Bronchial epithelial cell (primary cell): ENCODE results near the gene HLA-DQB1. TPM values are rescaled to one million over a fixed set of nuclear protein-coding genes. Genes with fewer than 3 reads are reported as not detected.

Experiments used
- DNase-seq: peaks from one replicate; pipeline ENCODE4 v3.0.0-alpha.2; 2010; ENCODE audit warnings: low read depth
- FAIRE-seq: peaks from 2 replicates; lab custom pipeline; 2011; peaks lifted over from hg19 to GRCh38; lab: Jason Lieb, UNC
- H3K27me3 ChIP-seq: 2 replicates; pipeline ENCODE4 v1.5.1; 2011; ENCODE audit warnings: low read length; ENCODE audit not compliant: control insufficient read depth, insufficient read depth
- H3K36me3 ChIP-seq: 2 replicates; pipeline ENCODE4 v1.5.1; 2011; ENCODE audit warnings: low read length; ENCODE audit not compliant: control insufficient read depth, insufficient read depth
- H3K4me3 ChIP-seq: 2 replicates; pipeline ENCODE4 v1.5.1; 2011; ENCODE audit warnings: mild to moderate bottlenecking, low read depth, low read length, control low read depth
- CTCF ChIP-seq: IDR thresholded peaks from 2 replicates; pipeline ENCODE4 v1.5.1; 2011; ENCODE audit warnings: mild to moderate bottlenecking, moderate library complexity, low read length, control low read depth, inconsistent platforms; ENCODE audit not compliant: insufficient read depth, severe bottlenecking
- total RNA-seq: library from RNA; depleted of rRNA; stranded (reverse); fragments of >200 nt; gene quantifications from 2 replicates; pipeline ENCODE4 v1.2.1, GENCODE V29; 2014

HLA-DQB1 gene
- total RNA-seq, 1 donor from 2014 or later, result not detected

- H3K36me3 ChIP-seq, result no peaks in the 10 kb centered on the region
- FAIRE-seq (no peak), DNase-seq (no peak)
- no peak for TF ChIP-seq CTCF
- no peaks in the 10 kb centered on the region for H3K27me3 ChIP-seq
- H3K4me3 ChIP-seq, result no peak overlapping the region
Observed at GRCh38 chr6:32621372-32621771, 45.1 kb downstream of the HLA-DQB1 start.

DNA sequence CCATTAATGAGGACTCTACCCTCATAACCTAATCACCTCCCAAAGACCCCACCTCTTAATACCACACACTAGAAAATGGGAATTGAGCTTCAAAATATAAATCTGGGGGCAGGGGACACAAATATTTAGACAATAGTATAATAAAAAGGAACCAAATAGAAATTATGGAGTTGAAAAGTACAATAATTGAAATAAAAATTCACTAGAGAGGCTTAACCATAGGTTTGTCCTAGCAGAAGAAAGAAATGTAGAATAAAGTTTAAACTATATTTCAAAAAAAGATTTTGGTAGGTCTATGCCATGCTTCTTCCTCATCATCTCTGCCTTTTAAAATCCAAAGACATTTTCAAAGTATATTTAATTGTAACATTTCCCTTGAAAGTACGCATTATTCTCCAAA, 48.7 kb downstream of the HLA-DQB1 start:
- H3K36me3 ChIP-seq, result no peaks in the 10 kb centered on the region
- DNase-seq, result no peak
- H3K4me3 ChIP-seq, result no peak overlapping the region
- no peaks in the 10 kb centered on the region for H3K27me3 ChIP-seq
- no peak for FAIRE-seq
- TF ChIP-seq CTCF, result no peak

- no peak for FAIRE-seq
- TF ChIP-seq CTCF, result no peak
- DNase-seq, result no peak
- no peaks in the 10 kb centered on the region for H3K27me3 ChIP-seq
- no peaks in the 10 kb centered on the region for H3K36me3 ChIP-seq
- no peak overlapping the region for H3K4me3 ChIP-seq
Observed at GRCh38 chr6:32615885-32616532, 50.4 kb downstream of the HLA-DQB1 start.

GRCh38 chr6:32614366-32615081, 51.9 kb downstream of the HLA-DQB1 start:
- Histone ChIP-seq H3K27me3 (no peaks in the 10 kb centered on the region), H3K36me3 (no peaks in the 10 kb centered on the region), H3K4me3 (no peak overlapping the region)
- no peak for DNase-seq
- FAIRE-seq, result no peak
- no peak for TF ChIP-seq CTCF

DNA sequence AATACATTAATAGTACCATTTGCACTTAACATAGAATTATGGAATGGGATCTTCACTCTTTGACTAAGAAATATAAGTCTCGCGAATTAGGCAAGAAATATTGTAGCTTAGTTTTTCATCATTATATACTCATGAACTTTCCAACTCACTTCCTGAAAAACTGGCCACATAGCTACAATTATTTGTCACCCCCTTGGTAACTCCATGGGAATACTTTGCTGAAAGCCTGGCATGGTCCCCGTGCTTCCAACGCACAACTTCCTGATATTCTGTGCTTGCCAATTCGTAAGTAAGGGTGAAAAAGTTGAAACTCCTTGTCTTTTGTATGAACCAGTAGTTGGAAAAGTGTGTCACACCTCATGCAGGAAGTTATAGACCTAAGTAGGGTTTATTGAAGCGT, 53.0 kb downstream of the HLA-DQB1 start:
- H3K27me3 ChIP-seq, result no peaks in the 10 kb centered on the region
- no peak overlapping the region for H3K4me3 ChIP-seq
- no peak for DNase-seq
- H3K36me3 ChIP-seq, result no peaks in the 10 kb centered on the region
- TF ChIP-seq CTCF, result no peak
- no peak for FAIRE-seq
